ENCODE data around the gene ACTL6B. TPM values are rescaled to one million over a fixed set of nuclear protein-coding genes. Genes with fewer than 3 reads are reported as not detected.

The ACTL6B gene
- polyA plus RNA-seq, 2 of the 4 experiments (the other 2 are of a cell fraction), result not detected

GRCh38 chr7:100613412-100614175 is 42.7 kb downstream of the ACTL6B start (continued):
- TF ChIP-seq RNF2 (IDR thresholded peaks at IDR 0.05; ENCODE audit: borderline replicate concordance, low read depth) (no peak), EHMT2 (IDR thresholded peaks at IDR 0.05; ENCODE audit: low read depth) (no peak), ATOH8 (CRISPR knock-in tag; IDR thresholded peaks at IDR 0.05; ENCODE audit: low read depth) (no peak), HOXB5 (CRISPR knock-in tag; IDR thresholded peaks at IDR 0.05) (no peak)

- ChIA-PET POLR2A (interaction anchor here (0.6 to 2.3 kb wide), 22 partner anchors 8 to 277 kb away, joined by 3 to 28 read pairs (median 4); partner anchors contain the start of genes FBXO24, GIGYF1, GNB2 and LRCH4), CTCF (interaction anchor here (0.6 to 8.8 kb wide), 14 partner anchors 8 to 239 kb away, joined by 3 to 69 read pairs (median 5); partner anchors contain the start of genes POP7 and SLC12A9)
- Histone ChIP-seq H3K4me2 (peak overlapping the region; percentile 96), H3K4me1 (peaks cover 4% of the 10 kb centered on the region; the same call in 1 of the 3 replicates), H3K9me3 (no peaks in the 10 kb centered on the region), H3K4me3 (peak overlapping the region; percentile 67), H3K27ac (peak overlapping the region; percentile 83 to 90)
- ATAC-seq (peak in 1 of 2 experiments; percentile 29; a peak in 3 of 6 replicates), FAIRE-seq (no peak), DNase-seq (ENCODE audit: low read depth in 1 of 2, low spot score in 1 of 2) (no peak)
- 29% methylated on average over 19 of the region's 29 CpGs for WGBS (ENCODE audit: missing lambda C conversion rate)
- TF ChIP-seq MAFK (IDR thresholded peaks at IDR 0.05; ENCODE audit: partially characterized antibody) (no peak), RNF2 (IDR thresholded peaks at IDR 0.05; ENCODE audit: borderline replicate concordance, low read depth) (0 out of 2 replicates have a peak, but pooled peaks have one; percentile 27)
Observed at GRCh38 chr7:100612730-100613390, 43.4 kb downstream of the ACTL6B start.

GRCh38 chr7:100611983-100612729 is 44.1 kb downstream of the ACTL6B start, which contains the start of gene MOSPD3:
MOSPD3 (plus strand) TSS chr7:100612540; CDS start chr7:100612792, 252 bp downstream.
- DNase-seq (ENCODE audit: low read depth in 1 of 2, low spot score in 1 of 2), result peak; percentile 99 to 100
- ChIA-PET POLR2A (interaction anchor here (0.6 to 2.3 kb wide), 22 partner anchors 9 to 278 kb away, joined by 3 to 28 read pairs (median 4); partner anchors contain the start of genes FBXO24, GIGYF1, GNB2 and LRCH4), CTCF (interaction anchor here (0.6 to 8.8 kb wide), 11 partner anchors 15 to 94 kb away, joined by 3 to 69 read pairs (median 5); partner anchors contain the start of gene POP7)
- Histone ChIP-seq H3K27ac (peak within 1 kb of the TSS; percentile 83 to 90), H3K4me2 (peak within 1 kb of the TSS; percentile 96), H3K4me1 (peaks cover 4% of the 10 kb centered on the region; the same call in 1 of the 3 replicates), H3K4me3 (peak within 1 kb of the TSS; percentile 67), H3K9me3 (no peaks in the 10 kb centered on the region)
- peak; percentile 91 for FAIRE-seq
- WGBS (ENCODE audit: missing lambda C conversion rate), result 2% methylated on average over 46 of the region's 61 CpGs
- peak; percentile 97 for ATAC-seq
- TF ChIP-seq PHF8 (IDR thresholded peaks at IDR 0.05; ENCODE audit: borderline replicate concordance, low read depth), result peak; percentile 80
- TF ChIP-seq NR3C1 (IDR thresholded peaks at IDR 0.05), result no peak
- TF ChIP-seq ELK1 (IDR thresholded peaks at IDR 0.05; ENCODE audit: low read depth, low read length), result no peak
- TF ChIP-seq JUN (IDR thresholded peaks at IDR 0.05), result peak in 1 of 2 experiments; percentile 68; a peak in 1 of 5 replicates
- no peak for TF ChIP-seq FOSB (CRISPR knock-in tag; IDR thresholded peaks at IDR 0.05)
- no peak for TF ChIP-seq REST (IDR thresholded peaks at IDR 0.05)
- TF ChIP-seq RAD21 (conservative IDR thresholded peaks at IDR 0.05 in 1 of 2, IDR thresholded peaks at IDR 0.05 in 1 of 2), result no peak
- TF ChIP-seq CBX8 (IDR thresholded peaks at IDR 0.05), result no peak
- no peak for TF ChIP-seq RNF2 (IDR thresholded peaks at IDR 0.05; ENCODE audit: borderline replicate concordance, low read depth)
- no peak; the same call in none of the 2 replicates for TF ChIP-seq MAX (IDR thresholded peaks at IDR 0.05)
- no peak for TF ChIP-seq PBX3 (IDR thresholded peaks at IDR 0.05)
- TF ChIP-seq HOXB5 (CRISPR knock-in tag; IDR thresholded peaks at IDR 0.05), result no peak
- no peak for TF ChIP-seq GATA3 (IDR thresholded peaks at IDR 0.05; ENCODE audit: borderline replicate concordance)
- no peak for TF ChIP-seq ZC3H11A (IDR thresholded peaks at IDR 0.05)
- TF ChIP-seq MAFK (IDR thresholded peaks at IDR 0.05; ENCODE audit: partially characterized antibody), result no peak
- TF ChIP-seq ZNF302 (CRISPR knock-in tag; IDR thresholded peaks at IDR 0.05), result no peak
- peak; percentile 84 for TF ChIP-seq RFX5 (IDR thresholded peaks at IDR 0.05)
- no peak for TF ChIP-seq ESRRA (IDR thresholded peaks at IDR 0.05; ENCODE audit: borderline replicate concordance, low read length)
- peak; percentile 43 for TF ChIP-seq POLR2A (IDR thresholded peaks at IDR 0.05; ENCODE audit: low read length)
